ENCODE measurements around the gene CATSPERD.

The CATSPERD gene

GRCh38 chr19:5789351-5789761 is 68.9 kb downstream of the CATSPERD start:
- DNase-seq: no peak

- no peak for DNase-seq
These were observed 69.6 kb downstream of the CATSPERD start for GRCh38 chr19:5789886-5790558.

- peak; percentile 98 for DNase-seq
These were observed 70.4 kb downstream of the CATSPERD start, which contains the start of gene DUS3L for GRCh38 chr19:5790559-5791520. Gene DUS3L (minus strand): TSS chr19:5791163. CDS start chr19:5791141, 22 bp downstream.

- no peak for DNase-seq
These were observed 71.8 kb downstream of the CATSPERD start for GRCh38 chr19:5792224-5792623.

- DNase-seq: no peak
These were observed 72.8 kb downstream of the CATSPERD start for GRCh38 chr19:5793188-5793587.

- no peak for DNase-seq
These were observed 75.0 kb downstream of the CATSPERD start for GRCh38 chr19:5795382-5795919.

GRCh38 chr19:5798244-5798643 is 77.8 kb downstream of the CATSPERD start:
- no peak for DNase-seq

GRCh38 chr19:5799247-5800241 is 79.1 kb downstream of the CATSPERD start:
- no peak for DNase-seq

- DNase-seq: no peak
These were observed 80.2 kb downstream of the CATSPERD start for GRCh38 chr19:5800361-5801270.

GRCh38 chr19:5801796-5802619 is 81.6 kb downstream of the CATSPERD start:
- DNase-seq: no peak

GRCh38 chr19:5803441-5803751 is 83.0 kb downstream of the CATSPERD start:
- DNase-seq: no peak

- DNase-seq: peak; percentile 97
These were observed 83.5 kb downstream of the CATSPERD start for GRCh38 chr19:5803752-5804515.

- peak; percentile 49 for DNase-seq
These were observed 84.4 kb downstream of the CATSPERD start, which contains the start of gene NRTN for GRCh38 chr19:5804516-5805461. Gene NRTN (plus strand): TSS chr19:5805067. CDS start chr19:5824166, 19,099 bp downstream.

GRCh38 chr19:5805462-5806132 is 85.2 kb downstream of the CATSPERD start:
- peak; percentile 49 for DNase-seq

GRCh38 chr19:5806133-5806489 is 85.7 kb downstream of the CATSPERD start:
- DNase-seq: no peak

GRCh38 chr19:5806905-5807304 is 86.5 kb downstream of the CATSPERD start:
- DNase-seq: no peak

GRCh38 chr19:5808120-5808816 is 87.8 kb downstream of the CATSPERD start:
- no peak for DNase-seq

Data from activated CD4-positive, alpha-beta T cell treated with anti-CD3 and anti-CD28 coated beads, Interleukin-10, Interleukin-2, amounts not matched to agents 100 ng/mL and 50 ng/mL, durations not matched to agents 16 hours and 8 hours (primary cell).